BJ (cell line): ENCODE measurements around the gene NUP153. TPM values are rescaled to one million over a fixed set of nuclear protein-coding genes. Genes with fewer than 3 reads are reported as not detected.

Experiments used
- CTCF ChIA-PET: fragments of 350-600 bp; formaldehyde crosslinking; extraction: SDS; loops from one replicate; lab custom pipeline; 2021; ENCODE audit warnings: antibody characterized with exemption, inconsistent platforms; lab: Yijun Ruan, JAX
- POLR2A ChIA-PET: fragments of 300-600 bp; sonication (Branson Sonifier 250); formaldehyde crosslinking; extraction: SDS; loops from one replicate; lab custom pipeline; 2021; ENCODE audit warnings: antibody characterized with exemption; lab: Charles Lee
- DNase-seq: peaks from one replicate; pipeline ENCODE4 v3.0.0-alpha.2; 2011; ENCODE audit warnings: low read depth
- H3K27me3 ChIP-seq: 2 replicates; pipeline ENCODE4 v1.6.0; 2011; ENCODE audit warnings: low read length; ENCODE audit not compliant: control insufficient read depth, insufficient read depth
- H3K36me3 ChIP-seq: 2 replicates; pipeline ENCODE4 v1.5.1; 2011; ENCODE audit warnings: low read length; ENCODE audit not compliant: control insufficient read depth, insufficient read depth
- H3K4me3 ChIP-seq: 2 replicates; pipeline ENCODE4 v1.5.1; 2011; ENCODE audit warnings: low read depth, mild to moderate bottlenecking, control low read depth, low read length
- polyA plus RNA-seq: library from polyadenylated mRNA; depleted of rRNA; stranded (reverse); fragments of >200 nt; gene quantifications from 2 replicates; pipeline ENCODE4 v1.2.3, GENCODE V29; 2011
- TF ChIP-seq, protein P1 (sequence below): IDR thresholded peaks from 2 replicates; pipeline ENCODE4 v1.5.1; 2011; ENCODE audit warnings: low read depth, mild to moderate bottlenecking, control low read depth, inconsistent platforms, low read length, moderate library complexity; ENCODE audit not compliant: insufficient read depth

Gene NUP153
- polyA plus RNA-seq, 1 experiment, result 15.6 TPM

DNA sequence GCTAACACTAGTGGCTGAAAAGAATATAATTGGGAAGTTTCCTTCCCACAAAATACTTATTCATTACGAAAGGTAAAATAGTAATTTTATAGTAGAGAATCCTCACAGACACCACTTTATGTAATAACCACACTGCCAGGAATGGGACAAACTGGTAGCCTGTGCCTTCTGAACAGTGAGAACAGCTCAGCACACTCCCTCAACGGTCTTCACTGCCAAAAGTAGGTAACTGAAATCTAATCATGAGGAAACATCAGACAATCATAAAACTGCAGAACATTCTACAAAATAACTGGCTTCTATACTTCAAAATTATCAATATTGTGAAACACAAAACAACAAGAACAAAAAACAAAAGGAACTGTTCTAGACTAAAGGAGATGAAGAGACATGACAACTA lies 44.1 kb downstream of the NUP153 start:
- Histone ChIP-seq H3K27me3 (no peaks in the 10 kb centered on the region), H3K4me3 (no peak overlapping the region), H3K36me3 (peaks cover 7% of the 10 kb centered on the region)
- TF ChIP-seq, protein P1, sequence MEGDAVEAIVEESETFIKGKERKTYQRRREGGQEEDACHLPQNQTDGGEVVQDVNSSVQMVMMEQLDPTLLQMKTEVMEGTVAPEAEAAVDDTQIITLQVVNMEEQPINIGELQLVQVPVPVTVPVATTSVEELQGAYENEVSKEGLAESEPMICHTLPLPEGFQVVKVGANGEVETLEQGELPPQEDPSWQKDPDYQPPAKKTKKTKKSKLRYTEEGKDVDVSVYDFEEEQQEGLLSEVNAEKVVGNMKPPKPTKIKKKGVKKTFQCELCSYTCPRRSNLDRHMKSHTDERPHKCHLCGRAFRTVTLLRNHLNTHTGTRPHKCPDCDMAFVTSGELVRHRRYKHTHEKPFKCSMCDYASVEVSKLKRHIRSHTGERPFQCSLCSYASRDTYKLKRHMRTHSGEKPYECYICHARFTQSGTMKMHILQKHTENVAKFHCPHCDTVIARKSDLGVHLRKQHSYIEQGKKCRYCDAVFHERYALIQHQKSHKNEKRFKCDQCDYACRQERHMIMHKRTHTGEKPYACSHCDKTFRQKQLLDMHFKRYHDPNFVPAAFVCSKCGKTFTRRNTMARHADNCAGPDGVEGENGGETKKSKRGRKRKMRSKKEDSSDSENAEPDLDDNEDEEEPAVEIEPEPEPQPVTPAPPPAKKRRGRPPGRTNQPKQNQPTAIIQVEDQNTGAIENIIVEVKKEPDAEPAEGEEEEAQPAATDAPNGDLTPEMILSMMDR, result no peak
- DNase-seq, result no peak
- CTCF ChIA-PET, result no interaction called here
- POLR2A ChIA-PET, result no interaction called here

DNA sequence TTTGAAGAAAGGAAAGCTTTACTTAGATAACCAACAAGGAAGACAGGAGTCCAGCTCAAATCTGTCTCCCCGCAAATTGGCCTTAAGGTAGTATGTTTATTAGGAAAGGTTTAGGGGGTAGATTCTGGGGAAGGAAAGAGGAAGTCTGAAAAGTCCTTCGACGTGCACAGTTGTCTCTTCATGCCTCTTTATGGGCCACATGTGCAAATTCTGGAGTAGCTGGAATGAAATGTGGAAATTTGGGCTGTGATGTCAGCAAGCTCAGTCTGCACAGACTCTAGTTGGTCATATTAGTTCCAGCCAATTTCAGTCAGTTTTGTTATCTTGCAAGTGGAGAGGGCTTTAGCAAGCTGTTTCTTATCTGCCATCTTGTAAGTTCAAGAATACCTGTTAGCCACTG lies 50.1 kb downstream of the NUP153 start:
- ChIA-PET POLR2A (no interaction called here), CTCF (interaction anchor here (1.0 to 1.5 kb wide), 2 partner anchors 18 to 21 kb away, joined by 3 to 4 read pairs; no protein-coding TSS in a partner anchor)
- Histone ChIP-seq H3K4me3 (no peak overlapping the region), H3K36me3 (peaks cover 5% of the 10 kb centered on the region), H3K27me3 (no peaks in the 10 kb centered on the region)
- DNase-seq, result no peak
- TF ChIP-seq, protein P1, result no peak

DNA sequence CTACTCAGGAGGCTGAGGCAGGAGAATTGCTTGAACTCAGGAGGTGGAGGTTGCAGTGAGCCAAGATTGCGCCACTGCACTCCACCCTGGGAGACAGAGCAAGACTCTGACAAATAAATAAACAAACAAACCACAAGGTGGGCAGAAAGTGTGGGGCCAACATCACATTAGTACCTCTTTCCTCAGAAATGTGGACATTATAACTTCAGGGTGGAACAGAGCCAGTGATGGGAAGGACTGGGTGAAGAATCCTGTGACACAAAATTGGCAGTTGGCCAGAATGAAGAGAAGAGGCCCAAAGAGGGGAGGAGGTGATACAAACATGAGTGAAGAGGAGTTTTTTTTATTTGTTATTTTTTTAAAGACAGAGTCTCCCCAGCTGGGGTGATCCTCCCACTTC lies 50.6 kb downstream of the NUP153 start:
- TF ChIP-seq, protein P1, result no peak
- POLR2A ChIA-PET, result no interaction called here
- H3K36me3 ChIP-seq, result 0 out of 2 replicates have a peak, but pooled peaks cover 3% of the 10 kb centered on the region
- CTCF ChIA-PET, result interaction anchor here (1.5 kb wide), 1 partner anchor 21 kb away, joined by 3 read pairs; no protein-coding TSS in a partner anchor
- H3K4me3 ChIP-seq, result no peak overlapping the region
- no peak for DNase-seq
- no peaks in the 10 kb centered on the region for H3K27me3 ChIP-seq

DNA sequence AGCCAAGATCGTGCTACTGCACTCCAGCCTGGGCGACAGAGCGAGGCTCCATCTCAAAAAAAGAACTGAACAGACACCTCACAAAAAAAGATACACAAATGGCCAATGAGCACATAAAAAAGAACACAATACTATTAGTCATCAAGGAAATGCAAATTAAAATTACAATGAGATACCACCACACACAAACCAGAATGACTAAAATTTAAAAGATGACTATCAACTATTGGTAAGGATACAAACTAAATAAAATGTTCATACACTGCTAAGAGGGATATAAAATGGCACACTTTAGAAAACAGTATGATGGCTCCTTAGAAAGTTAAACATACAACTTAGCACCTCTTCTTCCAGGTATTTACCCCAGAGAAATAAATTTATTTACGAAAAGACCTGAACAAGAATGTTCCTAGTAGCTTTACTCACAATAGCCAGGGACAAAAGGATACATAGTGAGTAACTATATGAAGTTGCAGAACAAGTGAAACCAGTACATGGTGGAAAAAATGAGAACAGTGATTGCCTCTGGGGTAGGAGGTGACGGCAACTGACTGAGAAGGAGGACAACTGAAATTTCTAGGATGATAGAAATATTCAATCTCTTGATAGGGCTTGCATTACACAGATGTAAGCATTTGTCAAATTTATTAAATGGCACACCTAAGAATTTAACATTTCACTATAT lies 53.4 kb downstream of the NUP153 start:
- H3K27me3 ChIP-seq, result no peaks in the 10 kb centered on the region
- H3K4me3 ChIP-seq, result no peak overlapping the region
- ChIA-PET CTCF (no interaction called here), POLR2A (no interaction called here)
- no peak for DNase-seq
- TF ChIP-seq, protein P1, result no peak
- peaks cover 2% of the 10 kb centered on the region for H3K36me3 ChIP-seq

DNA sequence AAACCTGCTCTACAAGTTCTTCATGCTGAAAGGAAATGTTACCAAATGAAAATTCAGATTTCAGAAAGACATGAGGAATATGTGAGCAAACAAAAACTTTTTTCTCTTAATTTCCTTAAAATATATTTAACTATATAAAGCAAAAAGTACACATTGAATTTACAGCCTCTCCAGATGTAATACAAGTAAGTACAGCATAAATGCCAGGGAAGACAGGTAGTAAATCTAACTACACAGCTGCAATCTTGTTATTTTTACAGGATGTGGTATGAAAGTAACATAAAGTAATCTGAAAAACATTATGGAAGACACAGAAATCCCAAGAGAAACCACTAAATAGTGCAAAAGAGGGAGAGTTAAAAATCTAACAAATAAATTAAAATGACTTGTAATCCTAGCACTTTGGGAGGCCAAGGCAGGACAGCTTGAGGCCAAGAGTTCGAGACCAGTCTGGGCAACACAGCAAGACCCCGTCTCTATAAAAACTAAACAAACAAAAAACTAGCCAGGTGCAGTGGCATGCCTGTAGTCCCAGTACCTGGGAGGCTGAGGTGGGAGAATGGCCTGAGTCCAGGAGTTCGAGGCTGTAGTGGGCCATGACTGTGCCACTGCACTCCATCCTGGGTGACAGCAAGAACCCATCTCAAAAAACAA lies 55.9 kb downstream of the NUP153 start:
- H3K4me3 ChIP-seq, result no peak overlapping the region
- no peaks in the 10 kb centered on the region for H3K27me3 ChIP-seq
- CTCF ChIA-PET, result no interaction called here
- TF ChIP-seq, protein P1, result no peak
- DNase-seq, result no peak
- peaks cover 4% of the 10 kb centered on the region for H3K36me3 ChIP-seq
- POLR2A ChIA-PET, result no interaction called here
